Measurements from ENCODE around the gene ARHGAP24.

ARHGAP24 gene

GRCh38 chr4:85965529-85965928 lies 490.6 kb downstream of the ARHGAP24 start:
- DNase-seq (ENCODE audit: extremely low read depth, low read depth): no peak
- TF ChIP-seq, protein P1, sequence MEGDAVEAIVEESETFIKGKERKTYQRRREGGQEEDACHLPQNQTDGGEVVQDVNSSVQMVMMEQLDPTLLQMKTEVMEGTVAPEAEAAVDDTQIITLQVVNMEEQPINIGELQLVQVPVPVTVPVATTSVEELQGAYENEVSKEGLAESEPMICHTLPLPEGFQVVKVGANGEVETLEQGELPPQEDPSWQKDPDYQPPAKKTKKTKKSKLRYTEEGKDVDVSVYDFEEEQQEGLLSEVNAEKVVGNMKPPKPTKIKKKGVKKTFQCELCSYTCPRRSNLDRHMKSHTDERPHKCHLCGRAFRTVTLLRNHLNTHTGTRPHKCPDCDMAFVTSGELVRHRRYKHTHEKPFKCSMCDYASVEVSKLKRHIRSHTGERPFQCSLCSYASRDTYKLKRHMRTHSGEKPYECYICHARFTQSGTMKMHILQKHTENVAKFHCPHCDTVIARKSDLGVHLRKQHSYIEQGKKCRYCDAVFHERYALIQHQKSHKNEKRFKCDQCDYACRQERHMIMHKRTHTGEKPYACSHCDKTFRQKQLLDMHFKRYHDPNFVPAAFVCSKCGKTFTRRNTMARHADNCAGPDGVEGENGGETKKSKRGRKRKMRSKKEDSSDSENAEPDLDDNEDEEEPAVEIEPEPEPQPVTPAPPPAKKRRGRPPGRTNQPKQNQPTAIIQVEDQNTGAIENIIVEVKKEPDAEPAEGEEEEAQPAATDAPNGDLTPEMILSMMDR (IDR thresholded peaks at IDR 0.05; ENCODE audit: low read depth, low read length): no peak

GRCh38 chr4:85966373-85966772 lies 491.4 kb downstream of the ARHGAP24 start:
- no peak for DNase-seq (ENCODE audit: extremely low read depth, low read depth)
- TF ChIP-seq, protein P1 (IDR thresholded peaks at IDR 0.05; ENCODE audit: low read depth, low read length): no peak

GRCh38 chr4:85967872-85968271 lies 492.9 kb downstream of the ARHGAP24 start:
- TF ChIP-seq, protein P1 (IDR thresholded peaks at IDR 0.05; ENCODE audit: low read depth, low read length): no peak
- no peak for DNase-seq (ENCODE audit: extremely low read depth, low read depth)

DNA sequence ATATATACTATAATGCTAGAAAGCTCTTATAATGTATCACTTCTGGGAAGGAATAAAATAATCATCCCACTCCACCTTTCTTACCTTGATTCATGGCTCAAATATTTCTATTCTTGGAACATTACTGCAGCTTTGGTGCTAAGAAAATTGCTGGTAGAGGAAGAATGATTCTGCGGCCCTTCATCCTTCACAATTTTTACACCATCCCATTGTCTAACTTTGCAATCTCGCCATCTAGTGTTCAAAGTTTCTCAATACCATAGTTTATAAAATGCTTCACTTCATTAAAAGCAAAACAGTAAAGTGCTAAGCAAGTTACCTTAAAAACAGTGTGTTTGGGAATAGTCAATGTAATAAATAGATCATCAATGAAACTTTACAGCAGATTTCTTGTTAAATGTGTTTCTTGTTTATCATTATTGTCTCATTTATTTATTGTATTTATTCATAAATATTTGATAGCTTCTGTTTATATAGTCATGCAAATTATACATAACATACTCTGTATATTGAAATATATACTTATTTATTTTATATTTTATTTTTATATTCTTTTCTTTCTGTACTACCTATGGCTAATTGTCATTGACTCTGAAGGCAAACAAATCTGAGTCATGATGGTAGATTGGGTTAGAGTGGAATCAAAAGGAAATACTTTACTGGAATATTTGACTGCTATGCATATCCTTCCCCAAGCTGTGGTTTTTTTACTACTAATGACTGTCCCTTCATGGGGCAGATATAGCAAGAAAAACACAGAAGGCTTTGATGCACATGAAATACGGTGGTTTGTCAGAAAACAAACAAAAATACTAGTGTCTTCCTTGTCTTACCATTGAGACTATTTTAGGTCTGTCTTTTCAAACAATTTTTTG lies 494.2 kb downstream of the ARHGAP24 start:
- TF ChIP-seq, protein P1 (IDR thresholded peaks at IDR 0.05; ENCODE audit: low read depth, low read length): peak; percentile 52
- DNase-seq (ENCODE audit: extremely low read depth, low read depth): no peak

DNA sequence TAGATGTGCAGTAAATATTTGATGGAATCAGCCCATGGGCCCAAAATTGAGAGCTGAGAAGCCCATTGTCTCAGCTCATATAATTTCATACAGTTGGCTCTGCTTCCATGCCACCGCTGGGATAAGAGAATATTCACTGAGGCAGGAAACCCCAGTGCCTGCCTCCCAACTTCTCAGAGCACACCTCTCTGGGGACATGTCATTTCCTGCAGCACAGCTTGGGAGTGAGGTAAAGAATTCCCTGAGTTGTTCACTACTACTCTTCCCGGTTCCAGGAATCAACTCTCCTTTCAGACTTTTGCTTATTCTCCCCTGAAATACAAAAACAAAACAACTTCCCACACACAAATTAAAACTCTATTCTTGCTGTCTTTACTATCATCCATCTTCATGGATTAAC lies 495.6 kb downstream of the ARHGAP24 start:
- TF ChIP-seq, protein P1 (IDR thresholded peaks at IDR 0.05; ENCODE audit: low read depth, low read length): no peak
- DNase-seq (ENCODE audit: extremely low read depth, low read depth): no peak

GRCh38 chr4:85979276-85979675 lies 504.3 kb downstream of the ARHGAP24 start:
- TF ChIP-seq, protein P1 (IDR thresholded peaks at IDR 0.05; ENCODE audit: low read depth, low read length): no peak
- no peak for DNase-seq (ENCODE audit: extremely low read depth, low read depth)

GRCh38 chr4:85986266-85986665 lies 511.3 kb downstream of the ARHGAP24 start:
- DNase-seq (ENCODE audit: extremely low read depth, low read depth): no peak
- TF ChIP-seq, protein P1 (IDR thresholded peaks at IDR 0.05; ENCODE audit: low read depth, low read length): no peak
